ENCODE results near the gene CUL3. TPM values are rescaled to one million over a fixed set of nuclear protein-coding genes. Genes with fewer than 3 reads are reported as not detected.

CUL3 gene
- total RNA-seq, 1 donor from 2014 or later = 45.5 TPM

GRCh38 chr2:224472827-224473226 lies 112.3 kb downstream of the CUL3 start:
- DNase-seq (ENCODE audit: low spot score) = no peak

DNA sequence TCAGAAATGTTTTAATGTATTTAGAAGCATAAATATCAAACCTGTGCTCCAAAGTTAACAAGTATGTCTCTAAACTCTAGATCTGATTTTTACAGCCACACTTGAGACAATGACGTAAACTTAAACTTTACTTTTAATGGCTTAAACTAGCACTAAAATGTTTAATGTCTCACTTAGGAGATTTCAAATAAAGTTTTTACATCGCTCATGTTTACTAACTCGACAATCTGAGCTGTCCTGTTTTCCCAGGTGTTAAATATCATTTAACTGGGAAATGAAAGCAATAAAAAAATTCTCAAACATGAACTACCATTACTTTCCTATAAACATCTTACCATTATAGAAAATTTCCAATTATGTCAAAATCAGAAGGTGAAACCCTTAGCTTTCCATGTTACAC lies 113.0 kb downstream of the CUL3 start:
- no peak for DNase-seq (ENCODE audit: low spot score)

- DNase-seq (ENCODE audit: low spot score) = peak; percentile 62
Measured at GRCh38 chr2:224469374-224469964, 115.7 kb downstream of the CUL3 start.

DNA sequence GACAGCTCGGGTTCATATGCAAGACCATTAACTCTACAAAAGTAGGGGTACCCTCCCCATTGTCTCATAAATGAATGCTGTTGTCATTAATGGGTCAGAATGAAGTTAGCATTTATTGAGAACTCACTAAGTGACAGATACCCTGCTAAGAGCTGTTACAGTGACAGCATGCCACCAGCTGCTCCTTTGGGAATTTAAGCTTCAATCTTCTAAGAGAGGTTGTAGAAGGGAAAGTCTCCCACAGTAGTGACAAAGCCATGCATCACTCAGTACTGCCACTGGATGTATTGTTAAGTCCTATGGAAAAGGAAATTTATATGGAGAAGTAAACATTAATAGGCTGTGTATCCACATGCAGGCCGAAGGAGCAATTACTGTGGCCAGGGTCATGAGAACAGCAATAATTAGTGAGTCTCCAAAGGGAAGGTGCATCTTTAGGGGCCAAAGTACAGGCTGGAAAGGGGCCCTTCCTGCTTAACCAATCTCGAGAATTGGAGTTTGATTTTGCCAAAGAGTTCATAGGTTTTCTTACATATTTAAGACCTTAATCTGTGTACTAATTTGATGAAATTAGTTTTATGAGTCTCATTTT lies 118.8 kb downstream of the CUL3 start:
- no peak for DNase-seq (ENCODE audit: low spot score)

DNA sequence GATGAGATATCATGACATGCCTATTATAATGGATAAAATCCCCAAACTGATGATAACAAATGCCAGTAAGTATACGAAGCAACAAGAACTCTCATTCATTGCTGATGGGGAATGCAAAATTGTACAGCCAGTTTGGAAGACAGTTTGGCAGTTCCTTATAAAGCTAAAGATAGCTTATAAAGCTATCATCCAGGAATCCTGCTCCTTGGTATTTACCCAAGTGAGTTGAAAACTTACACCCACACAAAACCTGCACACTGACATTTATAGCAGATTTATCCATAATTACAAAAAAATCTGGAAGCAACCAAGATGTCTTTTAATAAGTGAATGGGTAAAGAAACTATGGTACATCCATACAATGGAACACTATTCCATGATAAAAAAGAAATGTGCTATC lies 123.8 kb downstream of the CUL3 start:
- no peak for DNase-seq (ENCODE audit: low spot score)

DNA sequence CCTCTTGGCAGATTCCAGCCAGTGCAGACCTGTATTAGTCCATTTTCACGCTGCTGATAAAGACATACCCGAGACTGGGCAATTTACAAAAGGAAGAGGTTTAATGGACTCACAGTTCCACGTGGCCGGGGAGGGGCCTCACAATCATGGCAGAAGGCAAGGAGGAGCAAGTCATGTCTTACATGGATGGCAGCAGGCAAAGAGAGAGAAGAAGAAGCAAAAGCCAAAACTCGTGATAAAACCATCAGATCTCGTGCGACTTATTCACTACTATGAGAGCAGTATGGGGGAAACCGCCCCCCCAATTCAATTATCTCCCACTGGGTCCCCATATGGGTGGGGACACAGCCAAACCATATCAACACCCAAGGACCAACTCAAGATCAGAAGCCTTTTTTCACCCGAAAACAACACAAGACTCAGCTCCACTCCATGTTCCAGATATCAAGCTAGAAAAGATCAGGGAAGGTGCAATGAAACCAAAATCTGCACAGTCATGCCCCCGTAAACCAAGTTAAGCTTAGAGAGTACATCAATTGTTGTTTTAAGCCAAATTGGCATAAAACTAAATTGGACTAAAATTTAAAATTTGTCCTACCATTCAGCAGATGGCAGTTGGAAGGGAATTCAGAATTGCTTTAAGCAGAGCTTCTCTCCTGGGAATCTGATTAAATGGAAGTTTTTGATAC lies 127.6 kb downstream of the CUL3 start:
- DNase-seq (ENCODE audit: low spot score) = no peak

DNA sequence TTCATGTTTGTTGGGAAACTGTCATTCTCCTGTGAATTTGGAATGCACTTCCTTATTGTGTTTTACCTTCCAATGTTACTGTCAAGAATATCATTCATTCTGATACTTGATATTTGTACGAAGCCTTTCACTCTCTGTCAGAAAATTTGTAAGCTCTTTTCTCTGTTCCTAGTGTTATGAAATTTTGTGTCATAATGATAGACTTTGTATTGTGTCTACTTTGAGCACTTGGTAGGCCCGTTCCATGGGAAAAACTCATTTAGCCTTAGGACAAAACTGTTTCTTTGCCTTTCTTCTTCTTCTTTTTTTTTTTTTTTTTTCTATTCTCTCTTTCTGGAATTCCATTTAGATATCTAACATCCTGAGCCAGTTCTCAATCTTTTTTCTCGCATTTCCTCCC lies 131.3 kb downstream of the CUL3 start:
- no peak for DNase-seq (ENCODE audit: low spot score)

DNA sequence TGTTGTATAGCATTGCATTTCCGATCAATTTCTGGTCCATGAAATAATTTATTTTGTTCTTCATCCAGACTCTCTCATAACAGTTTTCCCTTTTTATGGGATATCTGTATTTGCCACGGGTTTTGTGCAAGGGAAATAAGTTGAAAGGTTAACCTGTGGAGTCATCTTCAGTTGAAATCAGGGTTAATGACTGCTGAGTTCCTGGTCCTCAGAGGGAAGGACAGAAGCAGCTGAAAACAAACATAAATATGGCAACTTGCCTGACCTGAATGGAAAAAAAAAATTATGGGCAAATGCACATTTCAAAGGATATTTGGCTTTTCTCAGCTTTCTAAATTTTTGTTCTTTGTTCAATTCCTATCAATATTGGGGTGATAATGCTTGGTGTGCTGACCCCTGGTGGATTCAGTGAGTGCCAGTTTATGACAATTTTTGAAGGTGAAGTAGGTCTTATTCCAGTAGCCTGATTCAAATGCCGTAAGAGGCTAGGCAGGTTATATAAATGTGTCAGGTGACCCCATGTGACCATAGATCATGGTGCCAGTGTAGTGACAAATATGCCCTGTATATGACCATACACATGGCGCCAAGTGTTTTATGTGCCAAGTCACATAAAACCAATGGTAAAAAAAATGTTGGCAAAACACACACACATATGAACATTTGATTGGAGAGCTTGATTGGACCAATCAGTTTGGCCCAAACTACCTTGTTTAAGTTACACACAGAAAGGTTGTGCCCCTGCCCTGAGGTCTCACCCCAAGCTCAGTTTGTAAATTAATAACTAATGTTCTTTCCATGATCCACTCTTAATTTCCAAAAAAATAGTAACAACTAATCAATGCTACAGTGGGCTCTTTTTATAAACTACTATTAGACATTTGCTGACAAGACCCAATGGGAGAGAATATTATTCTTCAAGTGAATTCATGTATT lies 135.7 kb downstream of the CUL3 start:
- DNase-seq (ENCODE audit: low spot score) = peak; percentile 23

DNA sequence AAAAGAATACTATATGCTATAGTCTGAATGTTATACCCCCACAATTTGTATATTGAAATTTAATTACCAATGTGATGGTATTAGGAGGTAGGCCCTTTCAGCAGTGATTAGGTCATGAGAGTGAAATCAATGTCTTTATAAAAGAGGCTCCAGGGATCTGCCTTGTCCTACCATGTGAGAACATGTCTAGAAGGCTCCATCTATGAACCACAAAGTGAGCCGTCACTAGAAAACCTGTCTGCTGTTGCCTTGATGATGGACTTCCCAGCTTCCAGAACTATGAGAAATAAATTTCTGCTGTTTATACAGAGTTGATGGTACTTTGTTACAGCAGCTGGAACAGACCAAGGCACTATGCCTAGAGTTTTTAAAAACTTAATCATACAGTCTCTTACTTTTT lies 136.9 kb downstream of the CUL3 start:
- DNase-seq (ENCODE audit: low spot score) = no peak

DNA sequence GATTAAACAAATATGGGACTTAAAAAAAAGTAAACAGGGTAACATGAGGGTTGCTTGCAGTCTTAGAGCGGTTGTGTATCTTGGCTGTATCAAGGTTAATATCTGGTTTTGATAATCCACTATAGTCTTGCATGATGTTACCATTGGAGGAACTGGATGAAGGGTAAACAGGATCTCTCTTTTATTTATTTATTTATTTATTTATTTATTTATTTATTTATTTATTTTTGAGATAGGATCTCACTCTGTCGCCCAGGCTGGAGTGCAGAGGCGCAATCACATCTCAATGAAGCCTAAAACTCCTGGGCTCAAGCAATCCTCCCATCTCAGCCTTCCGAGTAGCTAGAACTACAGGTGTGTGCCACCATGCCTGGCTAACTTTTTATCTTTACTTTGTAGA lies 140.4 kb downstream of the CUL3 start:
- no peak for DNase-seq (ENCODE audit: low spot score)

DNA sequence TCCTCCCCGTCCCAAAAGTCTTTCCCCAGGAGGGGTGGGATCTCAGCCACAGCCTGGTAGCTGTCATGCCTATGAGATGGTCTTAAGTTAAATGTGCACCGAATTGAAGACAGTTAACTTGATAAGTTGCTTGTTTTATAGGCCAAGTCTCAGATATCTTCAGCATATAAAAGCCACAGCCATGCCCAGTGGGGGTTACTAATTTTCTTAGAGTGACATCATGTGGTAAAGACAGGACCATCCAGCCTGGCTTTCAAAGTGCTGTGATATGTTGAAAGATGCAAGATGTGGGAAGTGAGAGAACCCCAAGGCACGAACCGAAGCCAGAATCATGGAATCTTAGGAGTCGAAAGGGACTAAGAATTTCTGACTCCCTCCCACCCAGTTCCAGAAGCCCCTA lies 141.1 kb downstream of the CUL3 start:
- DNase-seq (ENCODE audit: low spot score) = peak; percentile 15

DNA sequence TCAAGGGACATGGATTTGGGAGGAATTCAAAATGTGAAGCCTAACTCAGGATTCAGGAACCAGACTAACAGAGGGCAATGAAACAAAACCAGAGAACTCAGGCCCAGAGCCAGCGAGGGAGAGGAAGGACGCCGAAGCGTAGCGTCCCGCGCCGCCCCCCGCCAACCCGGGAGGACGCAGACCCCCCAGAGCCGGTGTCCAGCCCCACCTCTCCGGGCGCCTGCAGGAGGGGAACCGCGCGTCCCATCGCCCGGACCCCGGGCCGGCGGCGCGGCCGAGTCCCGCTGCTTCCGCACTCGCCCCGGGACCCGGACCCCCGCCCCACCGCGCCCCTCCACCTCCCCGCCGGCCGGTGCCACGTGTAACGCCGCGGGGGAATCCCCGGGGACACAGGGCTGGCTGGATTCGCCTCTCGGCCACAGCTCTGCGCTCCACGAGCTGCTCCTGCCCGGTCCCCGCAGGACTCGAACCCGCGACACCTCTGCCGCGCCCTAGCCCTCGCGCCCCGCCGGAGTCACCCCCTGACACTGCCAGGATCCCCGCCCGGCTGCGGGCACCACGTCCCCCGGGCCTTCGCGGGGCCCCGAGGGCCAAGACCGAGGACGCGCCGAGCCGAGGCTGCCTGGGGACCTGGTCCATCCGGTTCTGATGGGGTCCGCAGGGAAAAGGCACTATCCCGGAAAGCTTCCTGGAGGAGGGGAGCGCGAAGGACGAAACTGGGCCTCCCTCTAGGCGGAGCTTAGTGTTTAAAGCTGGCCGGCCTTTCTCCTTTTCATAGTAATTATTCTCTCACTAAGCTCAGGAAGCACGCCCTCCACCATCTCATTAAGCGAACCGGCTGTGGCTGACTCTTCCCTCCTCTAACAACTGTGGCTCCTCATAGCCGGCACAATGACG lies 142.8 kb downstream of the CUL3 start:
- DNase-seq (ENCODE audit: low spot score) = peak; percentile 25

- DNase-seq (ENCODE audit: low spot score) = no peak
Measured at GRCh38 chr2:224440988-224441387, 144.2 kb downstream of the CUL3 start.

DNA sequence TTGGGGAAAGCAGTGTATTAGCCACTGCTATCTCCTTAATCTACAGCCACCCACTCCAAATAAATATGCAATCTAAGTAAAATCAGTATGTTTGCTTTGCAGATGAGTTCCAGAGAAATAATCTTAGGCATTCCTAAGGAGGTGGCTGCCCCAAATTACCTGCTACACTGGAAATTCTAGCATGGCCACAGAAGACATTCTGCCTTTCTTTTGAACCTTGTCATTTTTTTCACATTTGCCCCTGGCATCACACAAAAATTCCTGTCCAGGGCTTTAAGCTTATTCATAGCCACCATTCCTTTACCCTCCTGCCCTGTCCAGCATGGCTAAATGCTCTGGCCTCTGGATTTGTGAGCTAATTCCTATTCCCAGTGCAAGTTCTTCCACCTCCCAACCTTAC lies 146.4 kb downstream of the CUL3 start:
- no peak for DNase-seq (ENCODE audit: low spot score)

- no peak for DNase-seq (ENCODE audit: low spot score)
Measured at GRCh38 chr2:224436634-224437033, 148.5 kb downstream of the CUL3 start.

DNA sequence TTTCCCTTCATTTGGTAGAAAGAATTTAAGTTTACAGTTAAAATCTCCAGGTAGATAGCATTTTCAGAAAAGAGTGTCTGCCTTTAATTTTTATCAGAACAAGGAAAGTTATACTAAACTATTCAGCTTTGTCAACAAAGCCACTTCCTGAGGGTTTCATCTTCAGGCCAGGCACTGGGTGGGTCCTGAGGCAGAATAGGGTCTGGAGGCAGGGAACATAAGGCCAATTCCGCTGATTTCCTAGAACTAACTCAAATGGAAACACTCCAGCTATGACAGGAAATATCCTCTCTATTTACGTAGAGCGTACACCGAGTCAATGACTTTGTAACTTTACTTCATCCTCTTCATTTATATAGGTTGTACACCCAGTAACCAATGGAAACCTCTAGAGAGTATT lies 150.5 kb downstream of the CUL3 start:
- DNase-seq (ENCODE audit: low spot score) = no peak

DNA sequence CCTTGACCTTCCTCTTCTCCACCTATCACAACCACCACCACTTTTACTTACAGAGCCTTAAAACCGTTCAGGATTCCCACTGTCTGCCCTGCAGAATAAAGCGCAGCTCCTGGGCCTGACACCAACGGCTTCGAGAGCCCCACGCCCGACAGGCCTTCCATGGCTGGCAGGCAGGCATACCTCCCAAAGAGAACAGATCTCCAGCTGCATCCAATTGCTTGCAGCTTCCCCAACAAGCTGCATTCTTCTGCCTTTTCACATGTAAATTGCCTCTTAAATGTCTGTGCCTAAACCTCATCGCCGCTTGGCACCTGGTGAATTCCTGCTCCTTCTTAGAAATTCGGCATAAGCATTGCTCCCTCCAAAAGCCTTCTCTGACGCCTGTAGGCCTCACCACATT lies 151.7 kb downstream of the CUL3 start:
- no peak for DNase-seq (ENCODE audit: low spot score)

- no peak for DNase-seq (ENCODE audit: low spot score)
Measured at GRCh38 chr2:224432003-224432579, 153.1 kb downstream of the CUL3 start.

- no peak for DNase-seq (ENCODE audit: low spot score)
Measured at GRCh38 chr2:224429441-224429810, 155.7 kb downstream of the CUL3 start.

GRCh38 chr2:224428787-224429440 lies 156.2 kb downstream of the CUL3 start:
- no peak for DNase-seq (ENCODE audit: low spot score)

Data from umbilical cord (tissue), 2 donors.